D721Med (cell line): ENCODE measurements around the gene CKMT2.

Experiments
- DNase-seq: peaks from one replicate; pipeline ENCODE4 v3.0.0; 2011; ENCODE audit warnings: low spot score; ENCODE audit not compliant: insufficient read length
- FAIRE-seq: peaks from 2 replicates; lab custom pipeline; 2011; peaks lifted over from hg19 to GRCh38; lab: Jason Lieb, UNC
- CTCF ChIP-seq: IDR thresholded peaks from 2 replicates; pipeline ENCODE4 v1.5.1; 2012; ENCODE audit warnings: mild to moderate bottlenecking, control low read depth; ENCODE audit not compliant: insufficient read depth; ENCODE audit errors: missing control alignments

Gene CKMT2

GRCh38 chr5:81247441-81247972 is 14.4 kb downstream of the CKMT2 start:
- FAIRE-seq (no peak), DNase-seq (no peak)
- no peak for TF ChIP-seq CTCF

GRCh38 chr5:81249240-81249639 is 16.1 kb downstream of the CKMT2 start:
- no peak for TF ChIP-seq CTCF
- no peak for FAIRE-seq
- DNase-seq = no peak

DNA sequence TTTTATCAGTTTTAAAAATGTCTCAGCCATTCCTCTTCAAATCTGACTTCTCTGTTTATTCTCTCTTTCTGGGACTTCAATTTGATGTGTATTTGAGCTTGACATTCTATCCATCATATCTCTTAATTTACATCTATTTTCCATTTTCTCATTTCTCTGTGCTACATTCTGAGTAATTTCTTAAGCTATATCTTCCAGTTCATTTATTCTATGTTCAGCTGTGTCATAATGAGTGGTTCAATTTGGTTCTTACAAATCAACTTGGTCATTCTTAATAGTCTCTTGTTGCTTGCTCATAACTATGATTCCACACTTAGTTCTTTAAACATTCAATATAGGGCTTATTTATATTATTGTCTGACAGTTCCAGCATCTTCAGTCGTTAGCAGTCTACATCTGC is 16.9 kb downstream of the CKMT2 start:
- FAIRE-seq (no peak), DNase-seq (no peak)
- no peak for TF ChIP-seq CTCF

GRCh38 chr5:81251922-81252321 is 18.8 kb downstream of the CKMT2 start:
- no peak for DNase-seq
- no peak for FAIRE-seq
- TF ChIP-seq CTCF = no peak

- TF ChIP-seq CTCF = no peak
- no peak for FAIRE-seq
- no peak for DNase-seq
Observed at GRCh38 chr5:81252904-81253303, 19.8 kb downstream of the CKMT2 start.

- no peak for FAIRE-seq
- no peak for DNase-seq
- no peak for TF ChIP-seq CTCF
Observed at GRCh38 chr5:81253875-81254274, 20.8 kb downstream of the CKMT2 start.

DNA sequence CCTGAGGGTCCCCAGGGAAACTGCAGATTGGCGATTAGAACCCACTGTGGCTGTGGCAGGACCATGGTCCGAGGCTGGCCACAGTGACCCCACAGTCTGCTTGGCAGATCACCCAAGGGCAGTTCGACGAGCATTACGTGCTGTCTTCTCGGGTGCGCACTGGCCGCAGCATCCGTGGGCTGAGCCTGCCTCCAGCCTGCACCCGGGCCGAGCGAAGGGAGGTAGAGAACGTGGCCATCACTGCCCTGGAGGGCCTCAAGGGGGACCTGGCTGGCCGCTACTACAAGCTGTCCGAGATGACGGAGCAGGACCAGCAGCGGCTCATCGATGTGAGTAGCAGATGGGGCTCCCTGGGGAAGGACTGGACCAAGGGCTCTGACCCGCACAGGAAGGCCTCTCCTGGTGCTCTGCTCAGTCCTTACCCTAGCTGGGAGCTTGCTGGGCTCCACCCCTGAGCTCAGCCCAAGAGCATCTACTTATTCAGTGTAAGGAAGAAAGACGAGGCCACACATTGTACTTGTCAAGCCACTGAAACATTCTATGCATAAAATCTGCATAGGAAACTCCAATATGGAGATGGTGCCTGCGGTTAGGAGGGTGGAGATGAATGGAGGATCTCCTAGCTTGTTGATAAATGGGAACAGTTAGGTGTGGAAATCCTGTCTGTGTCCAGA is 21.9 kb downstream of the CKMT2 start:
- FAIRE-seq (no peak), DNase-seq (no peak)
- TF ChIP-seq CTCF = no peak
